Measurements from ENCODE around the gene SEC23IP.

Gene SEC23IP

DNA sequence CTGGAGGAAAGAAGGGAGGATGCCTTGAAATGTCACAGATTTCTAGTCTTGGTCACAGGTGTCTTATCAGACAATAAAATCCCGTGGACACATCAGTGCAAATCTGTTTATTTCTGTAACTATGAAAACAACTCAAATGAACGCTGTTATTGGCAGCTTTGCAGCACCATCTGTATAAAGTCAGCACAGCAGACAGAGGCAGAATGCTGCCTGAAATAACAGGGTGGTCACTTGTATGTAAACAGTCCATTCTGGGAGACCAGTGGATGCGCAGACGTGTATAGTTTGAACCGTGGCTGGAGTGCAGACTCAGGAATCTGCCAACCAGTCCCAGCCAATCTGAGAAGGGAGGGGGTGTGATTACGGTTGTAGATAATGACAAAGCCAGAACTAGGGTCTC lies 54.8 kb downstream of the SEC23IP start:
- DNase-seq = no peak

DNA sequence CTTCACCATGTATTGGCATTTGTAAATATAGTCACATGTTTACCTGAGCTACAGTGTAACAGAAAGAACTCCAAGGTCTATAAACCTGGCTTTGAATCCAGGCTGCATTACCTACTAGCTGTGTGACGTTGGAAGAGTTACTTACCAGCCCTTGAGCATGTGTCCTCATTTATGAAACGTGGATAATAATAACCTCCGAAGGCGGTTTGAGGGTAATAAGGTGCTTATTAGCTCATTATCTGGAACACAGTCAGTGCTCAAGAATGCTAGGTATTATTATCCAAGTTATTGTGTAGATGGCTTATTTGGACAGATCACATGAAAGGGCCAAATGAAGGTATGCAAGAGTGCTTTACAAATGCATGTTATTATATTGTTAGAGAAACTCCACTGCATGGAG lies 64.9 kb downstream of the SEC23IP start:
- DNase-seq = no peak

DNA sequence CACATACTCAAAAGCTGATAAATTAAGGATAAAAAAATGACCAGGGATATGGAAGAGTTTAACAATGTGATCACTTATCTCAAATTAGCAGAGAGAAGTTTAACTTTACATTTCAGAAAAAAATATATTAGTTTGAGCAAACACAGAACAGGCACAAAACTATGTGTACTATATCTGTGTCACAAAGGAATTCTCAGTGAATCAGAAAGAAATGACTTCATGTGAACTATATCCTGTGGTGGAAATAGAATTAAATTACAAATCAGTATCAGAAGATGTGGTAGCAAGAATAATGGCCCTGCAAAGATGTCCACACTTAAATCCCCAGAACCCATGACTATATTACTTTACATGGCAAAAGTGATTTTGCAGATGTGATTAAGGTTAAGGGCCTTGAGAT lies 70.3 kb downstream of the SEC23IP start:
- DNase-seq = no peak

DNA sequence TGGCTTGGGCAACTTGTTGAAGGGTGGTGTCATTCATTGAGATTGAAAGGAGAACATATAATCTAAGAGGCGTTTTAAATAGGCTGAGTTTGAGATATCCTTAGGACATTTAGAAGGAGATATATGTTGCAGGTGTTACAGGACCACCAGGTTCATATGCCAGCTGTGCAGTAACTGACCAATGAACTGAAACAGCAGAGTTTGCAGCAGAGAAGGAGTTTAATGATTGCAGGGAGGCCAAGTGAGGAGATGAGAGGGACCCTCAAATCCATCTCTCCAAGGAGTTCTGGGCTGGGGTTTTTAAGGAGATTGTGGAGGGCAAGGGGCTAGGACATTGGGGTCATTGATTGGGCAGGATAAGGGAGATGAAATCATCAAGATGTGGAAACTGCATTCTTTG lies 74.5 kb downstream of the SEC23IP start:
- DNase-seq = no peak

DNA sequence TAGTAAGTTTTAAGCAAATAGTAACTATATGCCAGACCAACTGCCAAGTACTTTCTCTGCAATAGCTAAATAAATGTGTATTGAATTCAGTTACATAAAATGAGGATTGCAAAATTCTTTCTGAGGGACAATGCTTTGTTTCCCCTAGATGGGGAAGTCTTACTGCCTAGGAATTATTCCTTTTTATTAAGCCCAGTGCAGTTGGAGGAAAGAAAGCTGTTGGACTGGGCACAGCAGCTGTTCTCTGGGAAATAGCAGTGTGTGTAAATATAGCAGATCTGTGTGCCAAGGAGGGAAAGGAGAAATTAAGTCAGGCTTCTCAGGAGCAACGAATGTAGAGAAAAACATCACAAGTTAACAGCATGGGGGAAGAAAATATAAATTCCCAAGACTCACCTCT lies 77.1 kb downstream of the SEC23IP start:
- DNase-seq = no peak

DNA sequence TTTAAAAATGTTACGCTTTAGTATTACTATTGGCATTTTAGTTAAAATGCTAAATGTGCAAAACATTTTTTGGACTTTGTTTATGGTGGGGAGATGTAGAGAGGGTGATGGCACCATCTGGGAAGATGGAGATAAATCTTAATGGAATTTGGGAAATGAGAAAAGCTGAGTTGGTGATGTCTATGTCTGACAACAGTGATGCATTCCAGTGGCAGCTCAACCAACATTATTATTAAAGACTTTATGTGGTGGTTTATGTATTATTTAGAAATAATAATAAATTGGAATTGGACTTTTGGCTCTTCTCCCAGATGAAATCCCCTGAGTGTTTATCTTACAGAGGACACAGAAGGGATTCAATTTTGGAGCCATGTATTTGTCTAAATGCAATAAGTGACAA lies 77.6 kb downstream of the SEC23IP start:
- no peak for DNase-seq

DNA sequence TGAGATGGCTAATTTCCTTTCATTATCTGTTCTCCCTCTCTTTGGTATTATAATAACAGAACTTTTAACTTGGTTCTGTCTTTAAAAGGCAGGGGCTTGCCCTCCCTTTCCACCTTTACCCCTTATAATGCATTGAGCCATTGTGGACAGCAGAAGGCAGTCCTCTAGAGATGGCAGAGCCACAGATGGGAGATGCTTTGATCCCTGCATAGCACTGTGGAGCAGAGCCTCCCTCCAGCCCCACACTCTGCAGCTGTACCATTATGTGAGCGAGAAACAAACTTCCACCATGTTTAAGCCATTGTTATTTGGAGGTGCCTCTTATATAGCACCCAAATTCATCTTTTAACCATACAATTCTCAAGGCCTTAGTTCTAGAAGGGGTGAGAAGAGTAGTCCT lies 78.4 kb downstream of the SEC23IP start:
- no peak for DNase-seq

DNA sequence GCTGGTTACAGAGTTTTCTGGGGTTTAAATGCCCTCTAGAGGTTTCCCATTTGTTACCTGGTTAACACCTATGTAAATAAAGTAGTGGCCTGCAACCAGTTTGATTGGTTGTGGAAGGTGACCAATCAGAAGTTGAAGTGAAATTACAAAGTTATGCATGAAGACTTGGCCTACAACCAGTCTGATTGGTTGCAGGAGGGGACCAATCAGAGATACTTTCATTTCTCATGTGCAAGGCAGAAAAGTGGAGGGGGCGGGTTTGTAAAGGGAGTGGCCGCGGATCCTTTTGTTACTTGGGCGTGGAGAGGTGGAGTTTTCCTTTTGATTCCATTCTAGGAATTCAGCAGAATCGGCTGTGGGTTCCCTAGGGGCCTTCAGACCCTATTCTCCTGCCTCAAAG lies 80.8 kb downstream of the SEC23IP start:
- DNase-seq = no peak

DNA sequence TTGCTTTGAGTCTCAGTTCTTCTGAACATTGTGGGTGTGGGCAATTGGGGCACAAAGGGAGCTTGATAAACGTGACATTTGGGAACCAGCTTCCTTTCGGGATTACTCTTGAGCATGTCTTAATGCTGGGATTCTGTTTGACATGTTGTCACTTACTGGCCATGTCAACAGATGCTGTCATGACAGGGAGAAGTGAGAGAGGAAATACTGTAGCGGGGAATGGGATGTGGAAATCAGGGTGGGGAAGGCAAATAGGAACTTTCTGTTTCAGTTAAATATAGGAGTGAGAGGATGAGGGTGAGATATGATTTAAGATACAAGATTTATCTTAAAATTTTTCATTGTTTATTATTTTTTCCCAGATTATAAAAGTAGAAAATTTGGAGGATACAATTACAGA lies 83.9 kb downstream of the SEC23IP start:
- no peak for DNase-seq

DNA sequence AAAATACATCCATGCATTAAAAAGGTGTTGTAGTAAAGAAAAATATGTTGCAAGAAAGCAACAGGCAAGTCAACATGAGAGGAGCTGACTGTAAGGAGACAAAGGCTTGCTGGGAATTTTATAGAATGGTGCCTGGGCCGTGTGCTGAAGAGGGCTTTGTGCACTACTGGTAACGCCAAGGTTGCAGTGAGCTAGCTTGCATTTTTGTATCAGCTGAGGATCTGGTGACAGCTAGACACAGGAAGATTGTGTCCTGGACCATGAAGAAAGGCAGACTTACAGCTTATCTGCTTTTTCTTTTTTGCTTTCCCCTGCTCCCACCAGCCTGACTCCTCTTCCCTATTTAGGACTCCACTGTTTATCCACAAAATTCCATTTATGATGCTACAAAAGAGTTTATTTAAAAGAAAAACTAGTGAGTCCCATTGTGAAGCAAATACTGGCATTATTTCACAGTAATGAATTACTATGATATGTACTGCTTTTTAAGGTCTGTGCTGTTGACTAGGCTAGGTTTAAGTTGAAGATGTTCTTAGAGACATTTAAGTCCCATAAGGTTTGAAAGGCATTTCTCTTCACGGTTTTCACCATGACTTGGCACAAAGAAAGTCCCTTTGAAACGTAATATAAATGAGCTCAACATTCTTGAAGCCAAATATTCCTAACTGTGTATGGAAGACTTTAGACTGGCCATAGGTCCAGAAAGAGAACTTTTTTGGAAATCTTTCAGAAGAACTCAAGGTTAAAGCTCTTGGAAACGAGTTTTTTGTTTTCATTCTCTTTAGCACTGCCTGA lies 88.6 kb downstream of the SEC23IP start:
- no peak for DNase-seq

DNA sequence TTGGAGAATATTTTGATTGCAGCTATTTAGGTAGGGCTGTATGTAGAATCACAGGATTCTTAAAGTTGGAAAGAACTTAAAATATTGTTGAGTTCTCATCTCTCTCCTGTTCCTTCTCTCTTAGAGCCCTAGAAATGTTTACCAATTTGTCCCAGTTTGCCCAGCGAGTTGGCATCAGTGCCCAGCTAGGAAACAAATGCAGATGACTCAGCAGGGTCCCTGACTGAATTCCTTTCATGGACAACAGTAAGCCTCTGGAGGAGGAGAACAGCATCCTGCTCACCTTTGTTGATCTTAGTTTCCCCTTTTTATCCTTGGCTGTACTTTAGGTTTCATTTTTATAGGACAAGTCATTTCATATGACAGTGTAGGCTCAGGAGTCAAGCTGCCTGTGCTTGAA lies 89.3 kb downstream of the SEC23IP start:
- DNase-seq = no peak

DNA sequence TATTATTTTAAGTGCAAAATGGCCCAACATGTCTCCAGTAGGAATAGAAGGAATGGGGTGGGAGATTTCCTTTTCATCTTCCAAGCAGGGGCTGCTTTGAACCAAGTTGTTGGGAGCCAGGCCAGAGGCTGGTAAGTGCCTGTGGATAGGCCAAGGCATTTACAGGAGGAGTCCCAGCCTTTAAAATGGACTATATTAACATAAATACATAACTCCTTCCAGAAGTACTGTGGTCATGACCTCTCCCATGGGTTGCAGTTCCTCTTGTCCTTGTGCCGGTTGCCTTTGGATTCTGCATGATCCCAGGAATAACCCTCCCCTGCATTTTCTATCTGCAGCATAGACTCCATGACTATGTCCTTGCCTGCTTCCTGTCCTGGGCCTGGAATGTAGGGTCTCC lies 95.8 kb downstream of the SEC23IP start:
- DNase-seq = no peak

DNA sequence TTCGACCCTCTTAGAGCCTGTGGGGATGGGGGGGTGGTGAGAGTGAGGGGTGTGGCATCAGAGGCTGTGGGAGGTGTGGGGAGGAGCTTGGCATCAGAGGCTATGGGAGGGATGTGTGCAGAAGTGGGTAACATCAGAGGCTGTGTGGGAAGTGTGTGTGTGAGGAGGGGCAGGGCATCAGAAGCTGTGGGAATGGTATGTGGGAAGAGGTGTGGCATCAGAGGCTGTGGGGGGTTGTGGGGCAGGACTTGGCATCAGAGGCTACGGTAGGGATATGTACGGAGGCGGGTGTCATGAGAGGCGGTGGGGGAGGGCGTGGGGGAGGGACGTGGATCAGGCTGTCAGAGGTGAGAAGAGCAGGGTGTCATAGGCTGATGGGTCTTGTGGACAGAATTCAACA lies 97.4 kb downstream of the SEC23IP start:
- no peak for DNase-seq

DNA sequence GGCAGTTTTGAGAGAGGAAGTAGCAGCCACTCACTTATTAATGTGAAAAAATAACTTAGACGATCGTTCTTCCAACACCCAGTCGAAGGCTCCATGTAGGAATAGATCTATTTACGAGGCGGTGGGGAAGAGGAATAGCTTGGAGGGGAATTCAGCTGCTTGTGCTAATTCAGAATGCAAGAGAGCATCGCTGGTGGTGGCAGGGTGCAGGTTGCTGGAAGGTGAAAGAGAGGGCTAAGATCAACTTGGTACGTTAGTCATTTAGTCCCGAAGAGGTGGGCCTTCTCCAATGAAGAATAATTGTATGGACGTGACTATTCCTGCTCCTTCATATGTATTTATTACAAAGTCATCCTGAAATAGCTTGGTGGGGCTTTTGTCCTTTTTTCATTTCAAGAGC lies 98.5 kb downstream of the SEC23IP start:
- no peak for DNase-seq

DNA sequence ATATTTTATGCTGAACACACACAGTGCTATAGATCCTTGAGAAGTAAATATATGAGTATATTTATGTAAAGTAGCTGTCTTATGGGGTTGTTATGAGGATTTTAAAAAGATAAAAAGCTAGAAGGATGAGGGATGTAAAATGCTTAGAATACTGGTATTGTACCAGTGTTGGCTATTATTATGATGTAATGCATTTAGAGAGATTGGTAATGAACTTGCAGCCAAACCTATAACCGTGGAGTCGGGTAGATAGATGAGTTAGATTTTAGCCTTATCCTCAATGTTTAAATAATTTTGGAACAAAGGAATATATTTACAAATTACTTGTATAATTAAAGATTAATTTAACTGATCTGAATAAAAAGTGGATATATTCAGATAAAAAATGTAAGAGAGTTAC lies 99.3 kb downstream of the SEC23IP start:
- DNase-seq = no peak
